HG02623 (cell line): ENCODE data around the gene CD70.
"Not testable (repeated sequence)": the region's sequence is repeated elsewhere in the genome, so short reads cannot be mapped to it uniquely, and the experiment has no call there.

Experiments used
- ATAC-seq: cut with Tn5 transposase; IDR thresholded peaks from one replicate; pipeline ENCODE4 v1.9.1; 2021; ENCODE audit warnings: moderate library complexity; ENCODE audit not compliant: unreplicated experiment

Gene CD70

DNA sequence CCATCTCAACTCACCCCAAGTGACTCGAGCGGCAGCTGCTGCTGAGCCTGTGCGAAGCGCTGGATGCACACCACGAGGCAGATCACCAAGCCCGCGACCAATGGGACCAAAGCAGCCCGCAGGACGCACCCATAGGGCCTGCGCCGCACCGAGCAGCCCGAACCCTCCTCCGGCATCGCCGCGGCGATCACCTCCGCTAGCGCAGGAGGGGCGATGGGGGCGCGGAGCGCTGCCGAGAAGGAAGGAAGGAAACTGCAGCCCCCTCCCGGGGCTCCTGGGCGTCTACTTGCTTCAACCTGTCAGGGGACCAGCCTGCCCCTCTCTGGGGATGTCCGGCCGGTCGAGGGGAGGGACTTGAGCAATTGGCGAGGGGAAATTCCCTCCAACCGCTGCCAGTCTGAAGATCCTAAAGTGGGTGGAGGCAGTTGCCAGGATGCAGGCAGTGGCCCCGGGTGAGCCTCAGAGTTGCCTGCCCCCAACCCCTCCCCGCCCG lies at the start of gene CD70:
TSS of gene CD70 (minus strand) at position 324 of the 493 bp plus-strand sequence. CDS start at position 176, 148 bp downstream.
- peak; percentile 34 for ATAC-seq

GRCh38 chr19:6640333-6640732 lies 49.4 kb upstream of the CD70 start:
- not testable (repeated sequence) for ATAC-seq

DNA sequence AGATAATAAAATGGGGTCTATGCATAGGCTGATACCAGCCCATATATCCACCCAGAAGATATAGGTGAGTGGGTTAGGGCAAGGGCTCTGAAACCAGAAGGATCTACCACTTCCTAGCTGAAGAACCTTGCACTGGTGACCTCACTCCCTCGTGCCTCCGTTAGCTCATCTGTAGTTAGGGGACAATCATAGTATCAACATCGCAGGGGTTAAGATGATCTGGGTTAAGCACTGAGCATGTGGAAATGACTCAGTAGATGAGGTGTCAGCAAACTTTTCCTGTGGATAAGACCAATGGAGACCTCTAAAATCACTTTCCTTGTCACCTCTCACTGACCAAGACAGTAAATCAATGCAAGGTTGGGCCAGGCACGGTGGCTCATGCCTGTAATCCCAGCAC lies 48.5 kb upstream of the CD70 start:
- ATAC-seq, result no peak

- ATAC-seq, result not testable (repeated sequence)
Measured at GRCh38 chr19:6633456-6633813, 42.5 kb upstream of the CD70 start.

- ATAC-seq, result not testable (repeated sequence)
Measured at GRCh38 chr19:6632747-6633455, 42.0 kb upstream of the CD70 start.

DNA sequence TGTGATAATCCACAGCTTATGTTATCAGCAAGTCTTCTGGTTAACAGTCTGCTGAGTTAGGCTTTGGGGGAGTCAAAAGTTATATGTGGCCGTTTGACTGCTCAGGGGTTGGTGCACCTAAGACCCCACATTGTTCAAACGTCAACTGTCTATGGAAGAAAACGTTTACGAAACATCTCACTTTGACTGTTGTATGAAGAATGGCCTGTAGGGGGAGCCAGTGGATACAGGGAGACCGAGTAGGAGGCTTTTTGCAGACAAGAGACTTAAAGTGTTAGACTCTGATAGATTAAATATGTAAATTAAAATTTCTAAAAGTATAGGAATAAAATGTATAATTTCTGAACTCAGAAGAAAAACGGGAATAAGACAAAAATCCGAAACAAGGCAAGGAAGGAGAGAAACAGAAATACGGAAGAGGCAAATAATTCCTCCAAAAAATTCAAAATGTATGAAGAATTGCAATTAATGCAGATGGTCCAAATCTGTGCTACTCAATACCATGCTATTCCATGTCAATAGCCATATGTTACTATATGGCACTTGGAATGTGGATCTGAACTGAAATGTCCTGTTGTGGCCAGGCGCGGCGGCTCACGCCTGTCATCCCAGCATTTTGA lies 41.2 kb upstream of the CD70 start:
- no peak for ATAC-seq

DNA sequence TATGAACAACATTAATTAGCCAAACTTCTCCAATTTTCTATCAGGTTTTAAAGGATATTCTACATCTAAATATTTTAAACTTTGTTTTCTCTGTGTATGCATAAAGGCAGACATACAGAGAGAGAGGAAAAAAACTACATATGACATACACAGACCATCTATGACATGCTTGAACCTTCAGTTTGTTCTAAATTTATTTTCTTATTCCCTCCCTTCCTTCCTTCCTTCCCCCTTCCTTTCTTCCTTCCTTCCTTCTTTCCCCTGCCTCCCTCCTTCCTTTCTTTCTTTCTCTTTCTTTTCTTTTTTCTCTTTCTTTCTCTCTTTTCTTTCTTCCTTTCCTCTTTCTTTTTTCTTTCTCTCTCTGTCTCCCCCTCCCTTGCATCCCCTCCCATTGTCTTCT lies 35.8 kb upstream of the CD70 start:
- ATAC-seq, result no peak

DNA sequence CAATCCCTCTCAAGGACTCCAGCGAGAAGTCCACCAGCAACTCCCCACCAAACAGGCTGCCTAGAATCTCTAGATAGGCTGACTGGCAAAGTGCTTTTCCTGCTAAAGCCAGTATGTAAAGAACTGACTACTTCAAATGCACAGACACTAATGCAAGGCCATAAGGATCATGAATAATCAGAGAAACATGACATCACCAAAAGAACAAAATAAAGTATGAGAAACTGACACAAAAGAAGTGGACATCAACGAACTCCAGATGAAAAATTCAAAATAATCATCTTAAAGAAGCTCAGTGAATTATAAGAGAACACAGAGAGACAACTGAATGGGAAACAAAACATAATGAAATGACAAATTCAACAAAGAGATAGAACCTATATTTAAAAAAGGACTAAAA lies 26.4 kb upstream of the CD70 start:
- ATAC-seq, result no peak

DNA sequence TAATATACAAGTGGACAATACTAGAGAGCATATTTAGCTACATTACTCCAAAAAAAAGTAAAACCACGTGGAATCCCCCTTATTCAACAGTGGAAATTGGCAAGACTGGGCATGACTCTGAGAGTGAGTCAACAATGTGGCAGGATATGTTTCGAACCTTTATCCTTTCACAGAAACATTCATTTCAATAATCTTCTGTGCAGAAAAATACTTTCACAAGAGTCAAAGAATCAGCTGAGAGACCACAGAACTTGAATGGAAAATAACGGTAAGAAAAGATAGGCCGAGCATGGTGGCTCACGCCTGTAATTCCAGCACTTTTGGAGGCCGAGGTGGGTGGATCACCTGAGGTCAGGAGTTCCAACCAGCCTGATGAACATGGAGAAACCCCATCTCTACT lies 25.1 kb upstream of the CD70 start:
- no peak for ATAC-seq

GRCh38 chr19:6613711-6614110 lies 22.8 kb upstream of the CD70 start:
- no peak for ATAC-seq

GRCh38 chr19:6610934-6611852 lies 20.2 kb upstream of the CD70 start:
- ATAC-seq, result no peak

- no peak for ATAC-seq
Measured at GRCh38 chr19:6608940-6609339, 18.0 kb upstream of the CD70 start.

DNA sequence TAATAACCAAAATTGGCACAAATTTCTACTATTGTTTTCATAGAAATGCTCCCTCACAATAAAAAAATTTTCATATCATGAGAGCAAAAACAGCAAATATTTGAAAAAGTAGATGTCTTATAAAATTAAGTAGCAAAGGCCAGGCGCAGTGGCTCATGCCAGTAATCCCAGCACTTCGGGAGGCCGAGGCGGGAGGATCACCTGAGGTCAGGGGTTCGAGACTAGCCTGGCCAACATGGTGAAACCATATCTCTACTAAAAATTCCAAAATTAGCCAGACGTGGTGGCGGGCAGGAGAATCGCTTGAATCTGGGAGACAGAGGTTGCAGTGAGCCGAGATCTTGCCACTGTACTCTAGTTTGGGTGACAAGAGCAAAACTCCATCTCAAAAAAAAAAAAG lies 17.2 kb upstream of the CD70 start:
- not testable (repeated sequence) for ATAC-seq

GRCh38 chr19:6606276-6607070 lies 15.5 kb upstream of the CD70 start:
- ATAC-seq, result not testable (repeated sequence)

DNA sequence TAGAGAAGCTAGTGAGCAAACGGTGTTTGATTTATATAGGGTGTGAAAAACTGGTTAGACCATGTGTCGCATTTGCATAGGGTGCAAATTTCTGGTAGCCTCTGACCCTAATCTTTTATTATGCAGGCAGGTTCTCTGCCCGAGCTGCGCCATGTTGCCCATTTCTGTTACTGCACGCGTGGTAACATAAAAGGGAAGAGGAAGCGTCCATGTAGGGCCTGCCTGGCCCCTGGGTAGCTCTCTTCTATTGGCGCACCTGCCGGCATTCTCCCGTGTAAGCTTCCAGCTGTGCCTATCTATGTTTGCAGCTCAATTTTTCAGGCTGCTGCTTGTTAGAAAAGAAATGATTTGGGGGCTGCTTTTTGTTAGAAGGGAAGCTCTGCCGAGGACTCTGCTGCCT lies 14.0 kb upstream of the CD70 start:
- ATAC-seq, result no peak

GRCh38 chr19:6602729-6603114 lies 11.8 kb upstream of the CD70 start:
- ATAC-seq, result no peak

GRCh38 chr19:6601537-6602052 lies 10.6 kb upstream of the CD70 start:
- ATAC-seq, result not testable (repeated sequence)

GRCh38 chr19:6600951-6601536 lies 10.1 kb upstream of the CD70 start:
- ATAC-seq, result not testable (repeated sequence)

GRCh38 chr19:6599866-6600454 lies 9.0 kb upstream of the CD70 start:
- ATAC-seq, result no peak
